ENCODE results near the gene IER3.
"Not testable (repeated sequence)": the region's sequence is repeated elsewhere in the genome, so short reads cannot be mapped to it uniquely, and the experiment has no call there.

GRCh38 chr6:30756405-30757003, 12.2 kb upstream of the IER3 start:
- TF ChIP-seq CTCF (conservative IDR thresholded peaks at IDR 0.05; ENCODE audit: low read depth in 2 of 2); ZNF331 (CRISPR knock-in tag; IDR thresholded peaks at IDR 0.05; ENCODE audit: low read depth); REST (IDR thresholded peaks at IDR 0.05; ENCODE audit: unreplicated experiment); ZNF462 (CRISPR knock-in tag; IDR thresholded peaks at IDR 0.05); EZH2phosphoT487 (IDR thresholded peaks at IDR 0.05; ENCODE audit: unreplicated experiment); JUNB (IDR thresholded peaks at IDR 0.05; ENCODE audit: unreplicated experiment); EZH2 (IDR thresholded peaks at IDR 0.05; ENCODE audit: low read depth, unreplicated experiment); POLR2AphosphoS5 (IDR thresholded peaks at IDR 0.05; ENCODE audit: low read depth); CREB1 (CRISPR knock-in tag; IDR thresholded peaks at IDR 0.05; ENCODE audit: low read depth); NANOG (IDR thresholded peaks at IDR 0.05; ENCODE audit: borderline replicate concordance): not testable (repeated sequence)
